Esophagus muscularis mucosa (tissue), 4 donors: Measurements from ENCODE around the gene NSL1. TPM values are rescaled to one million over a fixed set of nuclear protein-coding genes. Genes with fewer than 3 reads are reported as not detected.

Experiments used
- DNase-seq: peaks from one replicate; pipeline ENCODE4 v3.0.0-alpha.2; 2017; ENCODE audit errors: extremely low spot score
- H3K27ac ChIP-seq, 4 donors: fragments of 200-600 bp; sonication (generic); replicated peaks in 1 of 4; 1 replicate in 3 of 4; 2 replicates in 1 of 4; pipeline ENCODE4 v1.5.1; 2016 to 2019; ENCODE audit warnings: mild to moderate bottlenecking in 1 of 4
- H3K27me3 ChIP-seq, 4 donors: fragments of 200-600 bp; sonication (generic); one replicate each; pipeline versions ENCODE4 v1.5.1 to v1.6.0; 2016 to 2019
- H3K36me3 ChIP-seq, 4 donors: fragments of 200-600 bp; sonication (generic); one replicate each; pipeline ENCODE4 v1.5.1; 2016 to 2019
- H3K4me1 ChIP-seq, 4 donors: fragments of 200-600 bp; sonication (generic); one replicate each; pipeline ENCODE4 v1.5.1; 2016 to 2019
- H3K4me3 ChIP-seq, 4 donors: fragments of 200-600 bp; sonication (generic); 1 replicate in 2 of 4; 2 replicates in 2 of 4; pipeline ENCODE4 v1.5.1; 2016 to 2019; ENCODE audit warnings: mild to moderate bottlenecking in 4 of 4, moderate library complexity in 1 of 4
- H3K9me3 ChIP-seq, 4 donors: fragments of 200-600 bp; sonication (generic); 1 replicate in 3 of 4; 2 replicates in 1 of 4; pipeline ENCODE4 v1.5.1; 2016 to 2019
- CTCF ChIP-seq, 3 experiments: fragments of 200-600 bp in 2 of 3; fragments of 450-650 bp in 1 of 3; sonication (generic) in 2 of 3; IDR thresholded peaks; one replicate each; pipeline ENCODE4 v1.5.1; 2017 to 2019; ENCODE audit warnings: antibody characterized with exemption in 3 of 3, mild to moderate bottlenecking in 2 of 3, moderate library complexity in 1 of 3
- EP300 ChIP-seq: sonication (generic); formaldehyde crosslinking; IDR thresholded peaks from one replicate; pipeline ENCODE4 v1.6.1; 2017; ENCODE audit warnings: antibody characterized with exemption
- POLR2A ChIP-seq: fragments of 450-650 bp; IDR thresholded peaks from one replicate; pipeline ENCODE4 v1.6.1; 2017; ENCODE audit warnings: antibody characterized with exemption, moderate library complexity, mild to moderate bottlenecking, low read depth
- POLR2AphosphoS5 ChIP-seq, 2 donors: sonication (generic); formaldehyde crosslinking; IDR thresholded peaks; one replicate each; pipeline ENCODE4 v1.6.1; 2017; ENCODE audit warnings: antibody characterized with exemption in 2 of 2
- WGBS: methylation state at CpG from one replicate; pipeline ENCODE4 v1.1.5; 2018; 5-methylcytosine and 5-hydroxymethylcytosine counted together
- intact Hi-C: fragments of 100-400 bp; cut with DNase I; formaldehyde crosslinking; loops from one replicate; pipeline ENCODE4 v1.15.1; 2023
- total RNA-seq, 4 donors: library from RNA; depleted of rRNA; stranded (reverse); fragments of >200 nt; gene quantifications; one replicate each; pipeline versions ENCODE4 v1.1.0 to v1.2.1, GENCODE V29; 2016

NSL1 gene
- total RNA-seq, 4 donors from 2014 or later: 20.0 to 42.0 (median 30.8) TPM

- intact Hi-C loops: no loop called here
- 75% methylated on average over 1 of the region's 1 CpG for WGBS
- Histone ChIP-seq H3K4me3 (no peak overlapping the region), H3K27me3 (no peaks in the 10 kb centered on the region), H3K27ac (no peak overlapping the region), H3K36me3 (no peaks in the 10 kb centered on the region), H3K4me1 (peaks cover 26 to 36% (median 31%) of the 10 kb centered on the region in 4 donors), H3K9me3 (no peaks in the 10 kb centered on the region)
- TF ChIP-seq EP300 (no peak), POLR2AphosphoS5 (IDR thresholded peaks at IDR 0.05) (no peak), CTCF (IDR thresholded peaks at IDR 0.05) (no peak), POLR2A (no peak)
- no peak for DNase-seq
Measured at GRCh38 chr1:212702672-212703071, 88.9 kb downstream of the NSL1 start.

GRCh38 chr1:212701910-212702309 is 89.7 kb downstream of the NSL1 start:
- no peak for DNase-seq
- Histone ChIP-seq H3K36me3 (no peaks in the 10 kb centered on the region), H3K9me3 (no peaks in the 10 kb centered on the region), H3K27ac (no peak overlapping the region), H3K4me1 (peaks cover 26 to 36% (median 31%) of the 10 kb centered on the region in 4 donors), H3K27me3 (no peaks in the 10 kb centered on the region), H3K4me3 (no peak overlapping the region)
- intact Hi-C loops: no loop called here
- no peak for TF ChIP-seq EP300
- TF ChIP-seq POLR2A: no peak
- TF ChIP-seq POLR2AphosphoS5 (IDR thresholded peaks at IDR 0.05): no peak
- no peak for TF ChIP-seq CTCF (IDR thresholded peaks at IDR 0.05)
- WGBS: 82% methylated on average over 1 of the region's 1 CpG

GRCh38 chr1:212700892-212701819 is 90.4 kb downstream of the NSL1 start:
- Histone ChIP-seq H3K4me1 (peaks cover 26 to 36% (median 31%) of the 10 kb centered on the region in 4 donors), H3K4me3 (peak overlapping the region; percentile 64 to 82 (median 67)), H3K27me3 (no peaks in the 10 kb centered on the region), H3K27ac (peak overlapping the region; percentile 68 to 82 (median 78)), H3K36me3 (no peaks in the 10 kb centered on the region), H3K9me3 (no peaks in the 10 kb centered on the region)
- peak; percentile 21 for DNase-seq
- WGBS: 7% methylated on average over 24 of the region's 27 CpGs
- TF ChIP-seq POLR2AphosphoS5 (IDR thresholded peaks at IDR 0.05): peak in 1 of 2 donors; percentile 11
- TF ChIP-seq POLR2A: no peak
- TF ChIP-seq CTCF (IDR thresholded peaks at IDR 0.05): peak in 1 of 3 experiments; percentile 5
- TF ChIP-seq EP300: no peak
- intact Hi-C loops: no loop called here

GRCh38 chr1:212700223-212700891 is 91.2 kb downstream of the NSL1 start:
- 1% methylated on average over 10 of the region's 56 CpGs for WGBS
- intact Hi-C loops: no loop called here
- no peak for DNase-seq

More at GRCh38 chr1:212700223-212700891, 91.2 kb downstream of the NSL1 start:
- TF ChIP-seq POLR2A (no peak), EP300 (peak; percentile 20), CTCF (IDR thresholded peaks at IDR 0.05) (no peak), POLR2AphosphoS5 (IDR thresholded peaks at IDR 0.05) (peak in 1 of 2 donors; percentile 57)
- no peaks in the 10 kb centered on the region for H3K9me3 ChIP-seq
- H3K4me3 ChIP-seq: peak overlapping the region; percentile 64 to 82 (median 67)
- H3K36me3 ChIP-seq: no peaks in the 10 kb centered on the region
- H3K27me3 ChIP-seq: no peaks in the 10 kb centered on the region
- H3K4me1 ChIP-seq: peaks cover 26 to 36% (median 31%) of the 10 kb centered on the region in 4 donors
- H3K27ac ChIP-seq: peak overlapping the region; percentile 68 to 82 (median 78)
